ENCODE results near the gene DMBT1.

- TF ChIP-seq CTCF (IDR thresholded peaks at IDR 0.05) = no peak
- TF ChIP-seq POLR2AphosphoS5 (IDR thresholded peaks at IDR 0.05; ENCODE audit: insufficient read depth in 1 of 2, low read depth in 1 of 2) = no peak
Measured at GRCh38 chr10:122526892-122527291, 33.7 kb upstream of the DMBT1 start.
